MM.1S (cell line): ENCODE results near the gene APH1B.

Experiments used
- DNase-seq: peaks from one replicate; pipeline ENCODE4 v3.0.0-alpha.2; 2015
- H2AFZ ChIP-seq: fragments of 300-600 bp; sonication (generic); 2 replicates; pipeline ENCODE4 v1.6.0; 2016; ENCODE audit warnings: antibody characterized with exemption, low read length
- H3F3A ChIP-seq: fragments of 300-600 bp; sonication (generic); 2 replicates; pipeline ENCODE4 v1.6.1; 2016; ENCODE audit warnings: mild to moderate bottlenecking, antibody characterized with exemption, low read length, moderate library complexity, mixed read lengths; ENCODE audit not compliant: insufficient read depth
- H3K27ac ChIP-seq: fragments of 300-600 bp; sonication (generic); 2 replicates; pipeline ENCODE4 v1.5.1; 2016; ENCODE audit warnings: mild to moderate bottlenecking, low read length
- H3K27me3 ChIP-seq: fragments of 300-600 bp; sonication (generic); replicated peaks from 2 replicates; pipeline ENCODE4 v1.6.0; 2016; ENCODE audit warnings: low read length; ENCODE audit not compliant: insufficient read depth
- H3K36me3 ChIP-seq: fragments of 300-600 bp; sonication (generic); replicated peaks from 2 replicates; pipeline ENCODE4 v1.6.1; 2016; ENCODE audit warnings: mild to moderate bottlenecking, low read length, mixed read lengths; ENCODE audit not compliant: insufficient read depth
- H3K4me1 ChIP-seq: fragments of 300-600 bp; sonication (generic); 2 replicates; pipeline ENCODE4 v1.6.1; 2016; ENCODE audit warnings: low read length, mixed read lengths
- H3K4me2 ChIP-seq: fragments of 300-600 bp; sonication (generic); 2 replicates; pipeline ENCODE4 v1.6.0; 2016; ENCODE audit warnings: low read depth, low read length
- H3K4me3 ChIP-seq: fragments of 300-600 bp; sonication (generic); 2 replicates; pipeline ENCODE4 v1.5.1; 2016; ENCODE audit warnings: low read length, mixed read lengths
- H3K79me2 ChIP-seq: fragments of 300-600 bp; sonication (generic); 2 replicates; pipeline ENCODE4 v1.6.1; 2016; ENCODE audit warnings: mixed run types, low read length, mixed read lengths
- H3K9ac ChIP-seq: fragments of 300-600 bp; sonication (generic); 2 replicates; pipeline ENCODE4 v1.6.1; 2016; ENCODE audit warnings: low read length, mixed read lengths
- H3K9me2 ChIP-seq: fragments of 300-600 bp; sonication (generic); replicated peaks from 2 replicates; pipeline ENCODE4 v1.6.1; 2016; ENCODE audit warnings: mild to moderate bottlenecking, low read length, mixed read lengths; ENCODE audit not compliant: insufficient read depth
- H3K9me3 ChIP-seq: fragments of 300-600 bp; sonication (generic); replicated peaks from 2 replicates; pipeline ENCODE4 v1.6.1; 2016; ENCODE audit warnings: mild to moderate bottlenecking, low read length, mixed read lengths; ENCODE audit not compliant: insufficient read depth
- H4K20me1 ChIP-seq: fragments of 300-600 bp; sonication (generic); 2 replicates; pipeline ENCODE4 v1.6.1; 2016; ENCODE audit warnings: mild to moderate bottlenecking, low read length, moderate library complexity, mixed read lengths; ENCODE audit not compliant: insufficient read depth
- CTCF ChIP-seq: fragments of 300-600 bp; sonication (generic); IDR thresholded peaks from 2 replicates; pipeline ENCODE4 v1.5.1; 2016; ENCODE audit warnings: antibody characterized with exemption, low read length, mixed read lengths
- EZH2 ChIP-seq: fragments of 300-600 bp; sonication (generic); optimal IDR thresholded peaks from 2 replicates; pipeline ENCODE3; 2017; ENCODE audit warnings: low read depth, mild to moderate bottlenecking, antibody characterized with exemption, low read length, mixed read lengths
- EZH2phosphoT487 ChIP-seq: fragments of 300-600 bp; sonication (generic); IDR thresholded peaks from 2 replicates; pipeline ENCODE4 v1.6.1; 2018; ENCODE audit warnings: antibody characterized with exemption, low read length

The APH1B gene

GRCh38 chr15:63334821-63335220, 57.4 kb downstream of the APH1B start:
- no peaks in the 10 kb centered on the region for H3K4me1 ChIP-seq
- no peaks in the 10 kb centered on the region for H4K20me1 ChIP-seq
- no peaks in the 10 kb centered on the region for H3K9me2 ChIP-seq
- H3K4me3 ChIP-seq = no peak overlapping the region
- no peak overlapping the region for H3K9ac ChIP-seq
- no peaks in the 10 kb centered on the region for H3K36me3 ChIP-seq
- H3K27ac ChIP-seq = no peak overlapping the region
- no peak for TF ChIP-seq EZH2phosphoT487
- TF ChIP-seq CTCF = no peak
- no peak for TF ChIP-seq EZH2
- H3K79me2 ChIP-seq = no peaks in the 10 kb centered on the region
- H3F3A ChIP-seq = no peaks in the 10 kb centered on the region
- H3K27me3 ChIP-seq = no peaks in the 10 kb centered on the region
- DNase-seq = no peak
- H2AFZ ChIP-seq = no peak overlapping the region
- no peak overlapping the region for H3K4me2 ChIP-seq
- H3K9me3 ChIP-seq = no peaks in the 10 kb centered on the region

- Histone ChIP-seq H3K36me3 (no peaks in the 10 kb centered on the region), H3K4me3 (no peak overlapping the region), H4K20me1 (no peaks in the 10 kb centered on the region), H3K27me3 (no peaks in the 10 kb centered on the region), H3F3A (no peaks in the 10 kb centered on the region), H3K4me2 (no peak overlapping the region), H3K79me2 (no peaks in the 10 kb centered on the region), H3K4me1 (no peaks in the 10 kb centered on the region), H3K9me2 (no peaks in the 10 kb centered on the region), H3K27ac (no peak overlapping the region), H2AFZ (no peak overlapping the region), H3K9ac (no peak overlapping the region), H3K9me3 (no peaks in the 10 kb centered on the region)
- DNase-seq = no peak
- TF ChIP-seq EZH2 (no peak), CTCF (no peak), EZH2phosphoT487 (no peak)
Observed at GRCh38 chr15:63335543-63336240, 58.3 kb downstream of the APH1B start.

- Histone ChIP-seq H3K9me3 (no peaks in the 10 kb centered on the region), H2AFZ (no peak overlapping the region), H3K4me2 (no peak overlapping the region), H3K27ac (no peak overlapping the region), H3K9ac (no peak overlapping the region), H3K27me3 (no peaks in the 10 kb centered on the region), H3F3A (no peaks in the 10 kb centered on the region), H4K20me1 (no peaks in the 10 kb centered on the region), H3K9me2 (no peaks in the 10 kb centered on the region), H3K79me2 (no peaks in the 10 kb centered on the region), H3K36me3 (no peaks in the 10 kb centered on the region), H3K4me3 (no peak overlapping the region), H3K4me1 (no peaks in the 10 kb centered on the region)
- no peak for DNase-seq
- TF ChIP-seq EZH2 (no peak), EZH2phosphoT487 (no peak), CTCF (no peak)
Observed at GRCh38 chr15:63337046-63337445, 59.6 kb downstream of the APH1B start.
